K562 (cell line): ENCODE data around the gene PDCD10.

Source experiments
- CTCF ChIP-seq, 3 experiments: IDR thresholded peaks in 2 of 3; conservative IDR thresholded peaks in 1 of 3; 2 replicates each; pipeline ENCODE4 v1.5.1; 2011 to 2012; ENCODE audit warnings: low read length in 3 of 3, mild to moderate bottlenecking in 3 of 3, control low read depth in 2 of 3, improper control_type of control experiment in 1 of 3, inconsistent platforms in 1 of 3, low read depth in 1 of 3, mixed read lengths in 1 of 3, moderate library complexity in 1 of 3; ENCODE audit not compliant: insufficient read depth in 2 of 3
- EP300 ChIP-seq: IDR thresholded peaks from 2 replicates; pipeline ENCODE4 v1.6.1; 2012; ENCODE audit warnings: low read length, improper control_type of control experiment
- HDAC2 ChIP-seq: fragments of 450-650 bp; IDR thresholded peaks from 2 replicates; pipeline ENCODE4 v1.6.1; 2016; ENCODE audit warnings: mild to moderate bottlenecking
- MCM3 ChIP-seq: fragments of 450-650 bp; IDR thresholded peaks from 2 replicates; pipeline ENCODE4 v1.6.1; 2016
- POLR2AphosphoS5 ChIP-seq: IDR thresholded peaks from 2 replicates; pipeline ENCODE4 v1.6.1; 2011; ENCODE audit warnings: mild to moderate bottlenecking, low read depth, low read length, moderate library complexity; ENCODE audit not compliant: control insufficient read depth, insufficient read depth
- SIN3A ChIP-seq, 2 experiments: fragments of 150-350 bp in 1 of 2; IDR thresholded peaks; 2 replicates each; pipeline ENCODE4 v1.6.1; 2011 to 2016; ENCODE audit warnings: borderline replicate concordance in 2 of 2, low read depth in 2 of 2, low read length in 2 of 2, mild to moderate bottlenecking in 2 of 2, moderate library complexity in 2 of 2; ENCODE audit not compliant: control insufficient read depth in 1 of 2
- USF2 ChIP-seq: sonication (generic); formaldehyde crosslinking; IDR thresholded peaks from 2 replicates; pipeline ENCODE4 v1.5.0; 2020; ENCODE audit warnings: missing genetic modification reagents
- ZNF140 ChIP-seq: fragments of 250-450 bp; sonication (Bioruptor Pico); IDR thresholded peaks from 2 replicates; pipeline ENCODE4 v1.8.0; 2021; ENCODE audit warnings: moderate library complexity, mild to moderate bottlenecking, inconsistent platforms

DNA sequence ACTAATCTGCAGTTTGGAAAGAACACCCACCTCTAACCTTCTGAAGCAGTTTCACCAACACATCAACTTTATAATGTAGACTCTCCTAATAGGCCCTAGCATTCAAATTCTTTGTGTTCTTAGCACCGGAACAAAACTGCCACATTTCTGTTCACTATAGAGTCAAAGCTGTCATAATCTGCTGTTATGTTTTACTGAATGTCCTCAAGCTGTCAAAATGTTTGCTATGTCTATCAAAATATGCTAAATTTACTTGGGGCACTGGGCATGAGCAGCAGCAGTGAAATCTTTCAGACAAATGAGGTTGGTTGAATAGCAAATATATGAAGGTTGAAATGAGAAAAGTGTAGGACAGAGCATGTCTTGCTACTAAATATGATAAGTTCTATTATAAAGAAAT, 82.9 kb downstream of the PDCD10 start:
- TF ChIP-seq CTCF (IDR thresholded peaks at IDR 0.05 in 2 of 3, conservative IDR thresholded peaks at IDR 0.05 in 1 of 3; ENCODE audit: insufficient read depth in 2 of 3, low read depth in 1 of 3, low read length in 3 of 3): no peak
- no peak for TF ChIP-seq HDAC2
- TF ChIP-seq POLR2AphosphoS5: no peak
- TF ChIP-seq ZNF140: no peak
- no peak for TF ChIP-seq EP300
- TF ChIP-seq MCM3: no peak
- TF ChIP-seq SIN3A (IDR thresholded peaks at IDR 0.05; ENCODE audit: borderline replicate concordance in 2 of 2, control insufficient read depth in 1 of 2, low read depth in 2 of 2, low read length in 2 of 2): no peak
- TF ChIP-seq USF2 (CRISPR knock-in tag): no peak
